ENCODE results near the gene SYT17.

Gene SYT17

DNA sequence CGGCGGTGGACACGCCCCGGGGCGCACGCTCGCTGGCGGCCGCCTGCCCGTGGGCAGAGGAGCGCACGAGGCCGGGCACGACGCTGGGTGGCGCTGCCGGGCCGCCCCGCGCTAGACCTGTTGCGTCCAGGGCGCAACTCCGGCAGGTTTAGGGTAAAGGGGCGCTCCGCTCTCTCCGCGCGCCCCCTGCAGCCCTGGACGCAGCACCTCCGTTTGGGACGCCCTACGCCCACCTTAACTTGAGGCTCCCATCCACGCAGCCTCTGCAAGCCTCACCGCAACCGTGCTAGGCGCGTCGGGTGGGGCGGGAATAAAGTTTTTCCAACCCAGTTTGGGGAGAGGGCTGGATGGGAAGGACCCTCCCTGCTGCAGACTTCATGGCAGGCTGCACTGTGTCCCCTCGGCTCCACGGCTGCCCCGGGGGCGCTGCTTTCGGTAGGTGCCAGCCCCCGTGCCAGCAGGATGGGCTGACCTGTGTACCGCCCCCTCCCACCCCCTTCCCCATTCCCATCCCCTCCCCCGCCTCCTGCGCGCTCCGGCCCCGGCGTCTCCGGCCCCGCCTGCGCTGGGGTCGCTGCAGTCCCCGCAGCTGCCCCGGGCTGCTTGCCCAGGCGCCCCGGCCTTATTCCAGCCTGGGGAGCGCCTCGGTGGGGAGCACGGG, at the start of gene SYT17:
Gene SYT17 (plus strand): TSS at position 531 of the 661 bp plus-strand sequence. CDS start 407 bp downstream, outside the sequence.
- peak; percentile 87 for DNase-seq

DNA sequence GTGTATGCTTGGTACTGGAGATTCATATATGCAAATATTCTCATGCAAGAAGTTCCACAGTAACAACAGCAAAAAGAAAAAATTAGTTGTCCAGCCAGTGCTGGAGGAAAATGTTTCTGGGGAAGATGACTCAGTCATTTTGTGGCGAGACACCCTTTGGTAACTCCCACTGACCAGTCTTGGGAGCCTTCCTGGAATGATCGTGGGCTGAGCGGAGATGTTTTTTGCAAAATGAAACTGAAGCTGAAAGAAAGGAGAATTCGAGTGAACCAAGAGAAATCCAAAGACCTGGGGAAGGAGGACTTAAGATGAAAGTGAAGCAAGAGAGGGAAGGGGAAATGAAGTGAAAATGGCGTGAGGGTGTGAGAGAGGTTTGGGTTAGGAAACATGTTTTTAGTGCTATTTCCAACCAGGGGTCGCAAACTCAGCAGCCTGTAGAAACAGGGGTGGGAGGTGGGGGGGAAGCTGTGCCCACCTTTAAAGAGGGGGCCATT, 49.1 kb upstream of the SYT17 start:
- no peak for DNase-seq

GRCh38 chr16:19119564-19119963, 48.5 kb upstream of the SYT17 start:
- no peak for DNase-seq

DNA sequence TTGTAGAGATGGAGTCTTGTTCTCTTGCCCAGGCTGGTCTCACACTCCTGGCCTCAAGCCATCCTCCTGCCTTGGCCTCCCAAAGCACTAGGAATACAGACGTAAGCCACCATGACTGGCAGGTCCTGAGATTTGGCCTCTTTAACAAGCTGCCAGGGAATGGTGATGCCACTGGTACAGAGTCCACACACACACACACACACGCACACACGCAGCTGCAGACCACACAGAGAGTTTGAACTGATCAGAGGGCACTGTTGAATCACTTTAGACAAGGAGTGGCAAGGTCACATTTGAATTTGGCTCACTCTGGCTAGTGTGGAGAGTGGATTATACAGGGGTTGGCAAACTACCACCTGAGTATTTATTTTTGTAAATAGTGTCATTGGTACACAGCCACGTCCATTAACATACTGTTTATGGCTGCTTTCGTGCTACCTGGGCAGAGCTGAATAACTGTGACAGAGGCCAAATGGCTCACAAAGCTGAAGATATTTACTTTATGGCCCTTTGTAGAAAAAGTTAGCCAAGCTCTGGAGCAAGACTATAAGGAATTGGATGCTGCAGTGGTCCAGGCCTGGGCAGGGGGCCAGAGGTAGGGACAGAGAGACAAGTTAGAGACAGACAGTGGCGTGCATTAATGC, 44.4 kb upstream of the SYT17 start:
- no peak for DNase-seq

DNA sequence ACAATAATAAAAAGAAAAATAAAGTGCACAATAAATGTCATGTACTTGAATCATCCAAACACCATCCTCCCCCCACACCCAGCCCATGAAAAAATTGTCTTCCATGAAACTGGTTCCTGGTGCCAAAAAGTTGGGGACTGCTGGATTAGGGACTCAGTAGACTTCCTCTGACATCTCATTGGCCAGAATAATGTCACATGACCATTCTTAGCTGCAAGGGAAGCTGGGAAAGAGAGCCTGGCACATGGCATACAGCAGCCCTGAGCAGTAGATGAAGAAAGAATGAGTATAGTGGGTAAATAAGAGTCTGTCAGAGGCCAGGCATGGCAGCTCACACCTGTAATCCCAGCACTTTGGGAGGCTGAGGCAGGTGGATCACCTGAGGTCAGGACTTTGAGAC, 41.7 kb upstream of the SYT17 start:
- DNase-seq, result no peak

DNA sequence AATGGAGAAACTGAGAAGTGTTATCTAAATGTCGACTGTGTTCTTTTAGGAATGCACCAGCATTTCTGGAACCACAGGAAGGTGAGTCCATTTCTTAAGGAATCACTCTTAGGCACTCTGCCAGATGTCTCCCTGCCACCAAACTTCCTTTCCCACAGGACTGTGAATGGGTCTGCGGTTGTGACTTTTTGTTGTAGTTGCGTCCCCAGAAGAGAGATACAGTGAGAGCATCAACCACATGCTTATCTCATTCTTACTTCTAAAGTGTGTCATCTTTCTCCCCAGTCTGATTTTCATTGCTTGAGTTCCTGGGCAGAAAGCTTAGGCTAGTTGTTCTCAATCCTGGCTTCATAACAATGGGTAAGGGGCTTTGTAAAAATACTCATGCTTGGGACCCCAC, 40.8 kb upstream of the SYT17 start:
- no peak for DNase-seq

- no peak for DNase-seq
These were observed 40.3 kb upstream of the SYT17 start for GRCh38 chr16:19127674-19128131.

- DNase-seq, result no peak
These were observed 39.4 kb upstream of the SYT17 start for GRCh38 chr16:19128454-19129200.

DNA sequence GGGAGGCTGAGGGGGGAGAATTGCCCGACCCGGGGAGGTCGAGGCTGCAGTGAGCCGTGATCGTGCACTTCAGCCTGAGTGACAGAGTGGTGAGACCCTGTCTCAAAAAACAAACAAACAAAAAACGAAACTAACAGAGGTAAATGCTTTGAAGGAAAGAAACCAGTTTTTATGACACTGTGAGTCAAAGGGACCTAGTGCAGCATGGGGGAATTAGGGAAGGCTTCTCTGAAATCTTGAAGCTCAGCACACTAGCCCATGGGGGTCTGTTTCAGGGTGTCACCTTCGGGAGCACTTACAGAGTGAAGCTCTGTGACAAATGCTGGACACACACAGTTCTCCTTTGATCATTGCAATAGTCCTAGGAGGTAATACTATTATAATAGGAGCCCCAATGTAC, 37.7 kb upstream of the SYT17 start:
- no peak for DNase-seq

- no peak for DNase-seq
These were observed 36.9 kb upstream of the SYT17 start for GRCh38 chr16:19130852-19131824.

GRCh38 chr16:19131825-19132218, 36.2 kb upstream of the SYT17 start:
- DNase-seq, result no peak

GRCh38 chr16:19132255-19132654, 35.8 kb upstream of the SYT17 start:
- no peak for DNase-seq

- DNase-seq, result no peak
These were observed 35.1 kb upstream of the SYT17 start for GRCh38 chr16:19132898-19133297.

- DNase-seq, result no peak
These were observed 34.4 kb upstream of the SYT17 start for GRCh38 chr16:19133600-19133999.

- DNase-seq, result no peak
These were observed 32.7 kb upstream of the SYT17 start for GRCh38 chr16:19135201-19135842.

DNA sequence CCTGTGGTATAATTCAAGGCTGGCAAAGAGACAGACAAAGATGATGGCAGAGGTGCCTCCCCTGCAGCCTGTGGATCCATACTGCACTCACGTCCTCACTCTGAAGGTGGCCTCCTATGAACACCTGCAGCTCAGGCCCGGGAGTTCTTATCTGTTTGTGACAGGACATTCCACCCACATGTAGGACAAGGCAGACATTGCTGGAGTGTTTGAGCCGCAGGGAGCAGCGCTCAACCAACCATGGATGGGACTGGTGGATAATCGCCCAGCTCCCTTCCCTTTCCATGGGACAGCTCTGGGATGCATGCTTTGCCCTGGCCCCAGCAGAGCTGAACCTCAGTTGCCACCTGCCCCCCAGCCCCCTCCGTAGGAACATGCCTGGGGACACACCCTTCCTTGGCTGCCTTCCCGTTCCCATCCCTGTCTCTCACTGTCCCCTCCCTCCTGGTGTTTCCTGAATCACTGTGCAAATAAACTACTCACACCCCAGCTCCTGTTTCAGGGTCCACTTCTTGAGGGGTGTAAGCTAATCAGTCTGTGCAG, 32.1 kb upstream of the SYT17 start:
- DNase-seq, result no peak

- no peak for DNase-seq
These were observed 31.4 kb upstream of the SYT17 start for GRCh38 chr16:19136549-19137196.

DNA sequence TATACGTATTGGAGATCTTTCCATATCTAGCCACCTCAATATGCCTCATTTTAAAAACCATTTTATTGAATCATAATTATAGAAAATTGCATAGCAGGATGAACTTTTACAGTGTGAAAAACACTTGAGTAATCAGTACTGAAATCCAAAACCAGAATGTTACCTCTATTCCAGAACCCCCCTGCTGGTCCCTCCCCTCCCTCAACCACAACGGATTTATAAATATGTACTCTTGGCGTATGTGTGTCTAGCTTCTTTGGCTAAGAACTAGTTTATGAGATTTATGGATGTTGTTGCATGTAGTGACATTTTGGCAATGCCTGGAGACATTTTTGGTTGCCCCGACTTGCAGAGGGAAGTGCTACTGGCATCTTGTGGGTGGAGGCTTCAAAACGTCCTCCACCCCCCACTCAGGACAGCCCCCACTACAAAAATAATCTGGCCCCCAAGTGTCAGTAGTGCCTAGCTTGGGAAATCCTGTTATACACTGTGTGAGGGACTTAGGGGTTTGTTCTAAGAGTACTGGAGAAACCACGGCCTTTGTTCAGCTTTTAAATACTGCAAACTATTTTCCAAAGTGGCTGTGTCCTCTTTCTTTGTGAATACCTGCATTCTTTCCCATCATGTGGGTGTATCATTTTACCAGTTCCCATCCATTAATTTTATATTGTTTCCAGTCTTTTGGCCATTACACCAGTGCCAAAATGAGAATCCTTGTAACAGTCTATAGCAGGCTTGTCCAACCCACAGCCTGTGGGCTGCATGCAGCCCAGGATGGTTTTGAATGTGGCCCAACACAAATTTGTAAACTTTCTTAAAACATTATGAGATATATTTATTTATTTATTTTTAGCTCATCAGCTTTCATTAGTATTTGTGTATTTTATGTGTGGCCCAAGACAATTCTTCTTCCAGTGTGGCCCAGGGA, 30.6 kb upstream of the SYT17 start:
- no peak for DNase-seq

- peak; percentile 67 for DNase-seq
These were observed 29.4 kb upstream of the SYT17 start for GRCh38 chr16:19138601-19139000.
